PC-3 (cell line): Measurements from ENCODE around the gene SCRN3.
"Not testable (repeated sequence)": the region's sequence is repeated elsewhere in the genome, so short reads cannot be mapped to it uniquely, and the experiment has no call there.

Source experiments
- CTCF ChIP-seq: fragments of 300-600 bp; sonication (generic); conservative IDR thresholded peaks from 2 replicates; pipeline ENCODE4 v1.5.1; 2017; ENCODE audit warnings: antibody characterized with exemption, low read depth, mild to moderate bottlenecking, low read length
- EZH2 ChIP-seq: fragments of 300-600 bp; sonication (generic); IDR thresholded peaks from one replicate; pipeline ENCODE4 v1.6.1; 2017; ENCODE audit warnings: antibody characterized with exemption, mild to moderate bottlenecking, low read length; ENCODE audit not compliant: unreplicated experiment

- not testable (repeated sequence) for TF ChIP-seq CTCF, EZH2
These were observed 5.2 kb upstream of the SCRN3 start for GRCh38 chr2:174390303-174390702.
